ENCODE results near the gene NCBP2L. TPM values are rescaled to one million over a fixed set of nuclear protein-coding genes. Genes with fewer than 3 reads are reported as not detected.

NCBP2L gene
- total and polyA plus RNA-seq, 12 donors, result 0.26 to 3.5 (median 1.2) TPM

GRCh38 chrX:107758231-107758766, 19.2 kb upstream of the NCBP2L start:
- intact Hi-C loops (cut with DNase I), result no loop called here
- H3K36me3 ChIP-seq (replicated peaks in 1 of 2), result no peaks in the 10 kb centered on the region
- H3K4me3 ChIP-seq, result no peak overlapping the region
- H3K27ac ChIP-seq, result no peak overlapping the region
- no peak for TF ChIP-seq POLR2A (IDR thresholded peaks at IDR 0.05)
- no peak for TF ChIP-seq CTCF (IDR thresholded peaks at IDR 0.05)
- H3K4me1 ChIP-seq (replicated peaks in 1 of 2), result peaks cover 0 to 11% of the 10 kb centered on the region in 2 donors
- no peak for DNase-seq
- H3K27me3 ChIP-seq, result no peaks in the 10 kb centered on the region
- H3K9me3 ChIP-seq (replicated peaks in 1 of 3), result no peaks in the 10 kb centered on the region
- WGBS, 4 donors, result 79 to 100% (median 90%) methylated on average over 4 to 5 of the region's 5 CpGs

GRCh38 chrX:107760304-107761077, 17.0 kb upstream of the NCBP2L start:
- H3K4me3 ChIP-seq, result no peak overlapping the region
- DNase-seq, result no peak
- H3K4me1 ChIP-seq (replicated peaks in 1 of 2), result peaks cover 0 to 11% of the 10 kb centered on the region in 2 donors
- no peaks in the 10 kb centered on the region for H3K27me3 ChIP-seq
- WGBS, 4 donors, result 83 to 100% (median 87%) methylated on average over 1 to 5 of the region's 5 CpGs
- TF ChIP-seq CTCF (IDR thresholded peaks at IDR 0.05) (no peak), POLR2A (IDR thresholded peaks at IDR 0.05) (no peak)
- H3K9me3 ChIP-seq (replicated peaks in 1 of 3), result no peaks in the 10 kb centered on the region
- intact Hi-C loops (cut with DNase I), result no loop called here
- H3K27ac ChIP-seq, result no peak overlapping the region
- H3K36me3 ChIP-seq (replicated peaks in 1 of 2), result no peaks in the 10 kb centered on the region

GRCh38 chrX:107763647-107764046, 13.9 kb upstream of the NCBP2L start:
- H3K4me3 ChIP-seq, result no peak overlapping the region
- H3K36me3 ChIP-seq (replicated peaks in 1 of 2), result no peaks in the 10 kb centered on the region
- 78 to 86% (median 82%) methylated on average over 1 of the region's 1 CpG for WGBS, 4 donors
- no peaks in the 10 kb centered on the region for H3K27me3 ChIP-seq
- no peaks in the 10 kb centered on the region for H3K9me3 ChIP-seq (replicated peaks in 1 of 3)
- no peak for DNase-seq
- peaks cover 0 to 9% of the 10 kb centered on the region in 2 donors for H3K4me1 ChIP-seq (replicated peaks in 1 of 2)
- no peak overlapping the region for H3K27ac ChIP-seq
- TF ChIP-seq POLR2A (IDR thresholded peaks at IDR 0.05), result no peak
- no peak for TF ChIP-seq CTCF (IDR thresholded peaks at IDR 0.05)
- intact Hi-C loops (cut with DNase I), result no loop called here

GRCh38 chrX:107764845-107765608, 12.5 kb upstream of the NCBP2L start:
- Histone ChIP-seq H3K9me3 (replicated peaks in 1 of 3) (no peaks in the 10 kb centered on the region), H3K36me3 (replicated peaks in 1 of 2) (no peaks in the 10 kb centered on the region), H3K4me3 (no peak overlapping the region), H3K27ac (no peak overlapping the region), H3K27me3 (no peaks in the 10 kb centered on the region), H3K4me1 (replicated peaks in 1 of 2) (peaks cover 0 to 9% of the 10 kb centered on the region in 2 donors)
- TF ChIP-seq CTCF (IDR thresholded peaks at IDR 0.05), result no peak
- no peak for TF ChIP-seq POLR2A (IDR thresholded peaks at IDR 0.05)
- DNase-seq, result no peak
- intact Hi-C loops (cut with DNase I), result no loop called here
- WGBS, 4 donors, result 66 to 83% (median 73%) methylated on average over 6 to 11 of the region's 11 CpGs

Measured in adrenal gland (tissue), 12 donors.